IMR-90 (cell line): Measurements from ENCODE around the gene CCNB1. TPM values are rescaled to one million over a fixed set of nuclear protein-coding genes. Genes with fewer than 3 reads are reported as not detected.

Experiments used
- ATAC-seq: fragments of 200-7000 bp; cut with Tn5 transposase; 2 replicates; pipeline ENCODE4 v1.9.1; 2020; ENCODE audit warnings: low read depth, mild to moderate bottlenecking, moderate library complexity
- BruUV-seq: library from RNA; stranded (reverse); fragments of 400-500 nt; replicated peaks from 2 replicates; lab custom pipeline; 2021; lab: Mats Ljungman, UMichigan
- CTCF ChIA-PET: fragments of 300-600 bp; formaldehyde crosslinking; extraction: SDS; loops from one replicate; lab custom pipeline; 2021; ENCODE audit warnings: antibody characterized with exemption; lab: Yijun Ruan, JAX
- POLR2A ChIA-PET: fragments of 300-600 bp; sonication (Branson Sonifier 250); formaldehyde crosslinking; loops from one replicate; lab custom pipeline; 2022; ENCODE audit warnings: antibody characterized with exemption; ENCODE audit not compliant: unreplicated experiment; lab: Charles Lee
- DNase-seq: peaks from one replicate; pipeline ENCODE4 v3.0.0; 2013
- H2AFZ ChIP-seq: replicated peaks from 2 replicates; pipeline ENCODE3; 2013; ENCODE audit warnings: low read length, mild to moderate bottlenecking; ENCODE audit not compliant: poor library complexity
- H2AK5ac ChIP-seq: 2 replicates; pipeline ENCODE4 v1.6.1; 2013; ENCODE audit warnings: low read depth, low read length, inconsistent platforms
- H2AK9ac ChIP-seq: replicated peaks from 2 replicates; pipeline ENCODE3; 2013; ENCODE audit warnings: mild to moderate bottlenecking, low read depth, low read length, moderate library complexity; ENCODE audit not compliant: poor library complexity
- H2BK120ac ChIP-seq: 2 replicates; pipeline ENCODE4 v1.6.1; 2013; ENCODE audit warnings: low read depth, low read length, inconsistent platforms
- H2BK15ac ChIP-seq: 3 replicates; pipeline ENCODE4 v1.6.1; 2013; ENCODE audit warnings: low read depth, low read length, inconsistent platforms
- H2BK20ac ChIP-seq: 2 replicates; pipeline ENCODE4 v1.6.1; 2013; ENCODE audit warnings: low read depth, mild to moderate bottlenecking, inconsistent platforms, low read length, moderate library complexity
- H2BK5ac ChIP-seq: 2 replicates; pipeline ENCODE4 v1.6.1; 2013; ENCODE audit warnings: mild to moderate bottlenecking, low read depth, low read length, inconsistent platforms; ENCODE audit not compliant: poor library complexity, severe bottlenecking
- H3K14ac ChIP-seq: replicated peaks from 2 replicates; pipeline ENCODE4 v1.6.1; 2013; ENCODE audit warnings: low read depth, low read length, inconsistent platforms
- H3K18ac ChIP-seq: 2 replicates; pipeline ENCODE4 v1.6.1; 2013; ENCODE audit warnings: low read depth, low read length, control low read depth
- H3K23ac ChIP-seq: 2 replicates; pipeline ENCODE4 v1.6.1; 2013; ENCODE audit warnings: low read depth, low read length, inconsistent platforms
- H3K27ac ChIP-seq: 2 replicates; pipeline ENCODE4 v1.5.1; 2013; ENCODE audit warnings: mild to moderate bottlenecking, control low read depth, low read length; ENCODE audit not compliant: insufficient read depth
- H3K27me3 ChIP-seq: 2 replicates; pipeline ENCODE4 v1.6.1; 2013; ENCODE audit warnings: low read length; ENCODE audit not compliant: control insufficient read depth, insufficient read depth
- H3K36me3 ChIP-seq: 2 replicates; pipeline ENCODE4 v1.6.1; 2013; ENCODE audit warnings: low read length, mixed read lengths; ENCODE audit not compliant: control insufficient read depth, insufficient read depth
- H3K4ac ChIP-seq: 2 replicates; pipeline ENCODE4 v1.6.1; 2013; ENCODE audit warnings: low read depth, low read length, inconsistent platforms
- H3K4me1 ChIP-seq: 2 replicates; pipeline ENCODE4 v1.6.1; 2013; ENCODE audit warnings: low read length, mixed read lengths; ENCODE audit not compliant: control insufficient read depth, insufficient read depth
- H3K4me2 ChIP-seq: 2 replicates; pipeline ENCODE4 v1.6.1; 2013; ENCODE audit warnings: low read depth, mild to moderate bottlenecking, control low read depth, low read length, moderate library complexity
- H3K4me3 ChIP-seq: 2 replicates; pipeline ENCODE4 v1.5.1; 2013; ENCODE audit warnings: low read depth, mild to moderate bottlenecking, control low read depth, low read length, moderate library complexity; ENCODE audit not compliant: insufficient read depth
- H3K56ac ChIP-seq: 2 replicates; pipeline ENCODE4 v1.6.1; 2013; ENCODE audit warnings: low read length, inconsistent platforms; ENCODE audit not compliant: insufficient read depth; ENCODE audit errors: extremely low read depth
- H3K79me1 ChIP-seq, 2 experiments: 2 replicates each; pipeline ENCODE4 v1.6.1; 2013; ENCODE audit warnings: low read length in 2 of 2, inconsistent platforms in 1 of 2, low read depth in 1 of 2
- H3K9ac ChIP-seq: 2 replicates; pipeline ENCODE4 v1.6.1; 2013; ENCODE audit warnings: low read depth, low read length, control low read depth
- H3K9me1 ChIP-seq: 2 replicates; pipeline ENCODE4 v1.6.1; 2013; ENCODE audit warnings: low read length, inconsistent platforms; ENCODE audit not compliant: insufficient read depth
- H3K9me3 ChIP-seq: 2 replicates; pipeline ENCODE4 v1.6.1; 2013; ENCODE audit warnings: low read length; ENCODE audit not compliant: control insufficient read depth, insufficient read depth
- H4K20me1 ChIP-seq: 2 replicates; pipeline ENCODE4 v1.6.1; 2013; ENCODE audit warnings: low read length, inconsistent platforms; ENCODE audit not compliant: insufficient read depth
- H4K5ac ChIP-seq: 2 replicates; pipeline ENCODE4 v1.6.1; 2013; ENCODE audit warnings: mild to moderate bottlenecking, low read depth, low read length, control low read depth
- H4K8ac ChIP-seq, 2 experiments: 2 replicates each; pipeline ENCODE4 v1.6.1; 2013; ENCODE audit warnings: low read depth in 2 of 2, low read length in 2 of 2, control low read depth in 1 of 2, inconsistent platforms in 1 of 2
- H4K91ac ChIP-seq: 2 replicates; pipeline ENCODE4 v1.6.1; 2013; ENCODE audit warnings: low read depth, low read length, inconsistent platforms; ENCODE audit not compliant: insufficient read depth
- MXI1 ChIP-seq: IDR thresholded peaks from 2 replicates; pipeline ENCODE4 v1.6.1; 2012; ENCODE audit warnings: low read depth, mild to moderate bottlenecking, low read length, moderate library complexity, borderline replicate concordance
- POLR2A ChIP-seq: IDR thresholded peaks from 2 replicates; pipeline ENCODE4 v1.6.1; 2012; ENCODE audit warnings: mild to moderate bottlenecking, low read depth, low read length
- RCOR1 ChIP-seq: IDR thresholded peaks from 2 replicates; pipeline ENCODE4 v1.6.1; 2012; ENCODE audit warnings: mild to moderate bottlenecking, low read length, improper control_type of control experiment; ENCODE audit not compliant: insufficient replicate concordance
- RFX5 ChIP-seq: IDR thresholded peaks from 2 replicates; pipeline ENCODE4 v1.8.0; 2012; ENCODE audit warnings: low read depth, mild to moderate bottlenecking, low read length, moderate library complexity
- WGBS, 2 experiments: methylation state at CpG; one replicate each; pipeline versions ENCODE4 v1.1.5 to v1.1.7; 2013; ENCODE audit warnings: missing lambda C conversion rate in 2 of 2; ENCODE audit not compliant: insufficient read length in 1 of 2; ENCODE audit errors: extremely low coverage in 2 of 2; 5-methylcytosine and 5-hydroxymethylcytosine counted together
- dilution Hi-C: fragments of 300-500 bp; cut with HindIII; formaldehyde crosslinking; loops from one replicate; pipeline ENCODE4 v1.14.3; 2018; ENCODE audit warnings: low sequenced_read_pairs; ENCODE audit not compliant: unreplicated experiment
- in situ Hi-C: fragments of 300-500 bp; cut with MboI; formaldehyde crosslinking; loops from 3 replicates; pipeline ENCODE4 v1.14.3; 2019; ENCODE audit warnings: low sequenced_read_pairs, inconsistent platforms, mixed read lengths
- intact Hi-C: fragments of 100-400 bp; cut with micrococcal nuclease; formaldehyde crosslinking; loops from 2 replicates; pipeline ENCODE4 v1.10.0; 2022
- polyA plus RNA-seq, 3 experiments: library from polyadenylated mRNA; depleted of rRNA; stranded (reverse); fragments of >200 nt; gene quantifications; 2 replicates each; pipeline ENCODE4 v1.2.3, GENCODE V29; 2012; ENCODE audit warnings: low replicate concordance in 1 of 3
- total RNA-seq: library from RNA; depleted of rRNA; stranded (reverse); fragments of >200 nt; gene quantifications from 2 replicates; pipeline ENCODE4 v1.2.3, GENCODE V29; 2012

CCNB1 gene
- total and polyA plus RNA-seq, 2 of the 4 experiments (the other 2 are of a cell fraction) = 83.3 to 160 TPM

DNA sequence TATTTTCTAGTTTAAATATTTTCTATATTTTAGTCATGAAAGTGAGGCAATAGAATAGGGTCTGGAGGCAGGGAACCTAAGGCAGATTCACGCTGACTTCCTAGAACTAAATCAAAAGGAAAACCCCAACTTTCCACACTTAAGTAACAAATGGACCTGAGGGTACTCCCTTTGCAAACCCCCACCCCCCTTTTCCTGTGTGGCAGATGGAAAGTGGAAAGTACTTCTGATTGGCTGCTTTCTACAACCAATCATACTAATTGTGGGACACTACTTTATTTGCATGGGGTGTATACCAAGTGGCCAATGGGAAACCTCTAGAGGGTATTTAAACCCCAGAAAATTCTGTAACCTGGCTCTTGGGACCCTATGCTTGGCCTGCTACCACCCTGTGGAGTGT lies 17.7 kb downstream of the CCNB1 start:
- H3K4me3 ChIP-seq = no peak overlapping the region

More for the DNA sequence above, 17.7 kb downstream of the CCNB1 start:
- Histone ChIP-seq H3K9me3 (no peaks in the 10 kb centered on the region), H4K20me1 (no peaks in the 10 kb centered on the region), H2AK9ac (no peak overlapping the region), H4K91ac (no peak overlapping the region), H4K8ac (no peak overlapping the region), H2BK15ac (no peak overlapping the region), H3K4me2 (no peak overlapping the region), H3K9me1 (peaks cover 6% of the 10 kb centered on the region; the same call in 1 of the 2 replicates), H2BK5ac (no peak overlapping the region), H4K5ac (no peak overlapping the region), H3K4ac (no peak overlapping the region), H2AK5ac (no peak overlapping the region), H3K9ac (no peak overlapping the region), H3K23ac (no peak overlapping the region), H2BK20ac (no peak overlapping the region), H3K18ac (no peak overlapping the region), H3K56ac (no peak overlapping the region), H3K14ac (no peak overlapping the region), H3K36me3 (no peaks in the 10 kb centered on the region), H3K27me3 (no peaks in the 10 kb centered on the region), H2AFZ (no peak overlapping the region), H2BK120ac (no peak overlapping the region), H3K4me1 (no peaks in the 10 kb centered on the region), H3K79me1 (peaks cover 5 to 11% of the 10 kb centered on the region in 2 experiments; a peak in 1 of 4 replicates), H3K27ac (no peak overlapping the region)
- no peak for TF ChIP-seq RCOR1
- no peak for TF ChIP-seq RFX5
- TF ChIP-seq MXI1 = no peak
- TF ChIP-seq POLR2A = no peak
- in situ Hi-C loops (no loop called here), dilution Hi-C loops (no loop called here), intact Hi-C loops (loop anchor here (5.0 kb wide), 1 partner anchor 148 kb away; the partner anchor contains the start of gene CCDC125)
- DNase-seq = no peak
- no CpG with 5 or more reads among the region's 1 CpG for WGBS, 2 experiments
- ATAC-seq = no peak
- POLR2A ChIA-PET = no interaction called here
- CTCF ChIA-PET = no interaction called here
- BruUV-seq = no TSS peak
